ENCODE data around the gene BCAR1.

DNA sequence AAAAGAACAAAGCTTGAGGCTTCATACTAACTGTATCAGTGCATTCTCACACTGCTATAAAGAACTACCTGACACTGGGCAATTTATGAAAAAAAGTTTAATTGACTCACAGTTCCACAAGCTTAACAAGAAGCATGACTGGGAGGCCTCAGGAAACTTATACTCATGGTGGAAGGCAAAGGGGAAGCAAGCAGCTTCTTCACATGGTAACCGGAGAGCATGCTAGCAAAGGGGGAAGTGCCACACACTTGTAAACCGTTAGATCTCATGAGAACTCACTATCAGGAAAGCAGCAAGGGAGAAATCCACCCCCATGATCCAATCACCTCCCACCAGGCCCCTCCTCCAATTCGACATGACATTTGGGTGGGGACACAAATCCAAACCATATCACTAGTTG lies 69.8 kb downstream of the BCAR1 start:
- no peak for TF ChIP-seq ZBTB7A (CRISPR knock-in tag; IDR thresholded peaks at IDR 0.05)
- TF ChIP-seq TBP (CRISPR knock-in tag; IDR thresholded peaks at IDR 0.05), result no peak
- no peak for TF ChIP-seq FOXK1 (CRISPR knock-in tag; IDR thresholded peaks at IDR 0.05; ENCODE audit: borderline replicate concordance, low read depth)
- no peak for TF ChIP-seq ZNF224 (CRISPR knock-in tag; IDR thresholded peaks at IDR 0.05)
- no peak for TF ChIP-seq FOSL1 (CRISPR knock-in tag; IDR thresholded peaks at IDR 0.05; ENCODE audit: borderline replicate concordance)
- TF ChIP-seq SMARCC2 (IDR thresholded peaks at IDR 0.05), result no peak
- TF ChIP-seq, protein P1, sequence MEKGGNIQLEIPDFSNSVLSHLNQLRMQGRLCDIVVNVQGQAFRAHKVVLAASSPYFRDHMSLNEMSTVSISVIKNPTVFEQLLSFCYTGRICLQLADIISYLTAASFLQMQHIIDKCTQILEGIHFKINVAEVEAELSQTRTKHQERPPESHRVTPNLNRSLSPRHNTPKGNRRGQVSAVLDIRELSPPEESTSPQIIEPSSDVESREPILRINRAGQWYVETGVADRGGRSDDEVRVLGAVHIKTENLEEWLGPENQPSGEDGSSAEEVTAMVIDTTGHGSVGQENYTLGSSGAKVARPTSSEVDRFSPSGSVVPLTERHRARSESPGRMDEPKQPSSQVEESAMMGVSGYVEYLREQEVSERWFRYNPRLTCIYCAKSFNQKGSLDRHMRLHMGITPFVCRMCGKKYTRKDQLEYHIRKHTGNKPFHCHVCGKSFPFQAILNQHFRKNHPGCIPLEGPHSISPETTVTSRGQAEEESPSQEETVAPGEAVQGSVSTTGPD (CRISPR knock-in tag; IDR thresholded peaks at IDR 0.05), result no peak
- TF ChIP-seq KLF6 (CRISPR knock-in tag; IDR thresholded peaks at IDR 0.05), result no peak
- TF ChIP-seq, protein P2, sequence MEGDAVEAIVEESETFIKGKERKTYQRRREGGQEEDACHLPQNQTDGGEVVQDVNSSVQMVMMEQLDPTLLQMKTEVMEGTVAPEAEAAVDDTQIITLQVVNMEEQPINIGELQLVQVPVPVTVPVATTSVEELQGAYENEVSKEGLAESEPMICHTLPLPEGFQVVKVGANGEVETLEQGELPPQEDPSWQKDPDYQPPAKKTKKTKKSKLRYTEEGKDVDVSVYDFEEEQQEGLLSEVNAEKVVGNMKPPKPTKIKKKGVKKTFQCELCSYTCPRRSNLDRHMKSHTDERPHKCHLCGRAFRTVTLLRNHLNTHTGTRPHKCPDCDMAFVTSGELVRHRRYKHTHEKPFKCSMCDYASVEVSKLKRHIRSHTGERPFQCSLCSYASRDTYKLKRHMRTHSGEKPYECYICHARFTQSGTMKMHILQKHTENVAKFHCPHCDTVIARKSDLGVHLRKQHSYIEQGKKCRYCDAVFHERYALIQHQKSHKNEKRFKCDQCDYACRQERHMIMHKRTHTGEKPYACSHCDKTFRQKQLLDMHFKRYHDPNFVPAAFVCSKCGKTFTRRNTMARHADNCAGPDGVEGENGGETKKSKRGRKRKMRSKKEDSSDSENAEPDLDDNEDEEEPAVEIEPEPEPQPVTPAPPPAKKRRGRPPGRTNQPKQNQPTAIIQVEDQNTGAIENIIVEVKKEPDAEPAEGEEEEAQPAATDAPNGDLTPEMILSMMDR (CRISPR knock-in tag; IDR thresholded peaks at IDR 0.05), result no peak
- TF ChIP-seq HOXA3 (CRISPR knock-in tag; IDR thresholded peaks at IDR 0.05), result no peak
- no peak for TF ChIP-seq ZFAT (CRISPR knock-in tag; conservative IDR thresholded peaks at IDR 0.05)
- no peak for TF ChIP-seq ZNF382 (CRISPR knock-in tag; IDR thresholded peaks at IDR 0.05; ENCODE audit: borderline replicate concordance)
- TF ChIP-seq SMAD3 (CRISPR knock-in tag; IDR thresholded peaks at IDR 0.05), result no peak

Measured in HepG2 (cell line).